DOHH2 (cell line): ENCODE results near the gene HIBADH.

Source experiments
- CTCF ChIP-seq: fragments of 200-600 bp; sonication (generic); IDR thresholded peaks from one replicate; pipeline ENCODE4 v1.5.1; 2014; ENCODE audit warnings: antibody characterized with exemption, mild to moderate bottlenecking, low read depth, low read length; ENCODE audit not compliant: poor library complexity, severe bottlenecking
- EZH2phosphoT487 ChIP-seq: fragments of 200-600 bp; sonication (generic); IDR thresholded peaks from 2 replicates; pipeline ENCODE4 v1.6.1; 2017; ENCODE audit warnings: borderline replicate concordance, mild to moderate bottlenecking, antibody characterized with exemption, low read length, moderate library complexity, mixed read lengths

- TF ChIP-seq EZH2phosphoT487 (no peak), CTCF (no peak)
Measured at GRCh38 chr7:27567266-27567665, 95.4 kb downstream of the HIBADH start.
